DMS79 treated with DMSO at 0.1 percent for 48 hours (cell line): ENCODE results near the gene SYNGR3.

Source experiments
- DNase-seq: peaks from one replicate; lab custom pipeline; 2025; lab: John Stamatoyannopoulos, UW

The SYNGR3 gene

GRCh38 chr16:1976951-1977874 lies 12.6 kb upstream of the SYNGR3 start:
- no peak for DNase-seq

GRCh38 chr16:1977875-1978268 lies 11.9 kb upstream of the SYNGR3 start:
- no peak for DNase-seq

GRCh38 chr16:1978476-1979120 lies 11.2 kb upstream of the SYNGR3 start:
- DNase-seq: no peak

- DNase-seq: peak; percentile 65
Measured at GRCh38 chr16:1979271-1980029, 10.3 kb upstream of the SYNGR3 start.

- DNase-seq: no peak
Measured at GRCh38 chr16:1980030-1980769, 9.6 kb upstream of the SYNGR3 start.

GRCh38 chr16:1980770-1981087 lies 9.0 kb upstream of the SYNGR3 start:
- no peak for DNase-seq

- no peak for DNase-seq
Measured at GRCh38 chr16:1981398-1981836, 8.4 kb upstream of the SYNGR3 start, which contains the start of gene NOXO1. Gene NOXO1 (minus strand): TSS chr16:1981469. CDS start chr16:1981179, 290 bp downstream.

GRCh38 chr16:1982013-1982433 lies 7.7 kb upstream of the SYNGR3 start:
- no peak for DNase-seq

GRCh38 chr16:1982991-1983543 lies 6.7 kb upstream of the SYNGR3 start:
- DNase-seq: no peak

GRCh38 chr16:1983544-1984346 lies 6.0 kb upstream of the SYNGR3 start, which contains the start of gene GFER:
Gene GFER (plus strand): TSS chr16:1984193. CDS start chr16:1984219, 26 bp downstream.
- DNase-seq: peak; percentile 66

- no peak for DNase-seq
Measured at GRCh38 chr16:1984347-1985225, 5.2 kb upstream of the SYNGR3 start.

- DNase-seq: no peak
Measured at GRCh38 chr16:1985466-1986150, 4.2 kb upstream of the SYNGR3 start.

- DNase-seq: no peak
Measured at GRCh38 chr16:1987198-1987597, 2.6 kb upstream of the SYNGR3 start.

- no peak for DNase-seq
Measured at GRCh38 chr16:1990101-1990350, 256 bp downstream of the SYNGR3 start.

- peak; percentile 41 for DNase-seq
Measured at GRCh38 chr16:1990351-1991134, 773 bp downstream of the SYNGR3 start.

- no peak for DNase-seq
Measured at GRCh38 chr16:1991135-1991551, 1.4 kb downstream of the SYNGR3 start.

- DNase-seq: no peak
Measured at GRCh38 chr16:1991588-1991947, 1.8 kb downstream of the SYNGR3 start.

GRCh38 chr16:1991948-1992703 lies 2.4 kb downstream of the SYNGR3 start:
- DNase-seq: no peak
